ENCODE results near the gene MCTP1. TPM values are rescaled to one million over a fixed set of nuclear protein-coding genes. Genes with fewer than 3 reads are reported as not detected.

MCTP1 gene
- total and polyA plus RNA-seq, 2 of the 8 experiments (the other 6 are each of a cell fraction or from before 2014, with no cell fraction given), result 0.56 to 3.4 TPM

- Histone ChIP-seq H3K4me1 (replicated peaks in 1 of 4; ENCODE audit: control insufficient read depth in 3 of 4, insufficient read depth in 4 of 4, low read length in 3 of 4) (no peaks in the 10 kb centered on the region), H4K91ac (replicated peaks; ENCODE audit: insufficient read length, low read length) (no peak overlapping the region), H3K4me3 (ENCODE audit: extremely low read depth in 1 of 4, insufficient read depth in 2 of 4, low read depth in 3 of 4, low read length in 4 of 4) (no peak overlapping the region), H2BK5ac (ENCODE audit: low read depth, low read length) (no peak overlapping the region), H3K27me3 (replicated peaks in 1 of 4; ENCODE audit: control insufficient read depth in 3 of 4, extremely low read depth in 1 of 4, insufficient read depth in 3 of 4, low read length in 3 of 4) (no peaks in the 10 kb centered on the region), H4K20me1 (replicated peaks in 1 of 2; ENCODE audit: control insufficient read depth in 1 of 2, insufficient read depth in 2 of 2, low read length in 2 of 2) (no peaks in the 10 kb centered on the region), H3K79me2 (ENCODE audit: control insufficient read depth in 1 of 2, insufficient read depth in 2 of 2, low read length in 2 of 2) (no peaks in the 10 kb centered on the region), H2BK120ac (replicated peaks; ENCODE audit: low read depth, low read length) (no peak overlapping the region), H3K18ac (ENCODE audit: extremely low read depth, low read length) (no peak overlapping the region), H3K27ac (ENCODE audit: low read depth, low read length) (no peak overlapping the region), H3K4ac (replicated peaks; ENCODE audit: insufficient read length, low read depth, low read length) (no peak overlapping the region), H3K9ac (replicated peaks in 1 of 4; ENCODE audit: extremely low read depth in 1 of 4, low read depth in 3 of 4, low read length in 3 of 4) (no peak overlapping the region), H3K23ac (ENCODE audit: insufficient read length) (no peak overlapping the region), H2AFZ (ENCODE audit: low read length) (no peak overlapping the region), H2BK15ac (ENCODE audit: low read length) (no peak overlapping the region), H3K4me2 (ENCODE audit: insufficient read depth in 1 of 2, low read depth in 2 of 2, low read length in 2 of 2) (no peak overlapping the region), H2BK12ac (ENCODE audit: low read depth, low read length) (no peak overlapping the region), H4K5ac (ENCODE audit: insufficient read length, low read depth, low read length) (no peak overlapping the region), H3K36me3 (ENCODE audit: control insufficient read depth in 2 of 4, insufficient read depth in 4 of 4, low read length in 3 of 4) (no peaks in the 10 kb centered on the region), H2AK5ac (ENCODE audit: low read depth, low read length) (no peak overlapping the region), H3K56ac (replicated peaks; ENCODE audit: insufficient read length, low read depth, low read length) (no peak overlapping the region), H4K8ac (ENCODE audit: extremely low read depth, insufficient read depth, low read length) (no peak overlapping the region), H2BK20ac (ENCODE audit: low read length) (no peak overlapping the region), H3K9me3 (ENCODE audit: insufficient read depth in 2 of 2, low read depth in 1 of 2, low read length in 1 of 2) (no peaks in the 10 kb centered on the region), H3K23me2 (ENCODE audit: low read depth, low read length) (no peaks in the 10 kb centered on the region), H3K79me1 (ENCODE audit: low read depth, low read length) (no peaks in the 10 kb centered on the region), H3K14ac (ENCODE audit: insufficient read length) (no peak overlapping the region)
- POLR2A ChIA-PET (ENCODE audit: partially characterized antibody), result no interaction called here
- 92% methylated on average over 1 of the region's 1 CpG; no CpG with 5 or more reads in 1 of the 2 experiments for WGBS, 2 experiments (ENCODE audit: extremely low coverage in 1 of 2, insufficient coverage in 1 of 2, insufficient read length in 1 of 2, insufficient replicate concordance in 2 of 2, low coverage in 1 of 2, low lambda C conversion rate in 2 of 2, missing lambda C conversion rate in 1 of 2)
- CTCF ChIA-PET (ENCODE audit: partially characterized antibody), result interaction anchor here (1.0 to 2.1 kb wide), 2 partner anchors 32 to 42 kb away, joined by 3 to 11 read pairs; no protein-coding TSS in a partner anchor
- FAIRE-seq (no peak), DNase-seq (ENCODE audit: low read depth in 1 of 2, low spot score in 2 of 2) (no peak)
- TF ChIP-seq SIX5 (IDR thresholded peaks at IDR 0.05; ENCODE audit: low read depth, low read length) (no peak), HDAC2 (IDR thresholded peaks at IDR 0.05; ENCODE audit: borderline replicate concordance in 1 of 2, low read depth in 2 of 2, low read length in 2 of 2) (no peak), FOSL1 (IDR thresholded peaks at IDR 0.05; ENCODE audit: insufficient read depth, low read depth, low read length) (no peak), GABPA (IDR thresholded peaks at IDR 0.05; ENCODE audit: borderline replicate concordance, insufficient read depth, low read length) (no peak), ZNF274 (IDR thresholded peaks at IDR 0.05; ENCODE audit: borderline replicate concordance, extremely low read depth, low read length) (no peak), CHD2 (IDR thresholded peaks at IDR 0.05; ENCODE audit: low read length) (no peak), KDM5A (IDR thresholded peaks at IDR 0.05; ENCODE audit: low read length) (no peak), KDM4A (IDR thresholded peaks at IDR 0.05; ENCODE audit: low read depth, low read length, severe bottlenecking) (no peak), TAF7 (optimal IDR thresholded peaks at IDR 0.05; ENCODE audit: borderline replicate concordance, low read depth, low read length) (no peak), BRCA1 (IDR thresholded peaks at IDR 0.05; ENCODE audit: low read depth, low read length) (no peak)
- TF ChIP-seq, protein P1, sequence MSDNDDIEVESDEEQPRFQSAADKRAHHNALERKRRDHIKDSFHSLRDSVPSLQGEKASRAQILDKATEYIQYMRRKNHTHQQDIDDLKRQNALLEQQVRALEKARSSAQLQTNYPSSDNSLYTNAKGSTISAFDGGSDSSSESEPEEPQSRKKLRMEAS (IDR thresholded peaks at IDR 0.05), result no peak
These were observed 505.2 kb downstream of the MCTP1 start for GRCh38 chr5:94779684-94780083.

All from H1 (cell line).